AG09309 (cell line): ENCODE measurements around the gene DNAJB4.

Experiments used
- DNase-seq: peaks from one replicate; pipeline ENCODE4 v3.0.0-alpha.2; 2010; ENCODE audit warnings: low read depth
- H3K4me3 ChIP-seq: 2 replicates; pipeline ENCODE4 v1.5.1; 2011; ENCODE audit warnings: mild to moderate bottlenecking, low read depth, low read length, moderate library complexity; ENCODE audit not compliant: control insufficient read depth
- CTCF ChIP-seq: IDR thresholded peaks from 2 replicates; pipeline ENCODE4 v1.5.1; 2011; ENCODE audit warnings: mild to moderate bottlenecking, low read depth, low read length, inconsistent platforms; ENCODE audit not compliant: insufficient read depth, control insufficient read depth; ENCODE audit errors: missing control alignments

DNAJB4 gene

GRCh38 chr1:78032996-78033796 lies 28.5 kb downstream of the DNAJB4 start:
- DNase-seq = no peak
- H3K4me3 ChIP-seq = no peak overlapping the region
- TF ChIP-seq CTCF = no peak

GRCh38 chr1:78033797-78034172 lies 29.0 kb downstream of the DNAJB4 start:
- no peak for TF ChIP-seq CTCF
- H3K4me3 ChIP-seq = no peak overlapping the region
- DNase-seq = no peak

DNA sequence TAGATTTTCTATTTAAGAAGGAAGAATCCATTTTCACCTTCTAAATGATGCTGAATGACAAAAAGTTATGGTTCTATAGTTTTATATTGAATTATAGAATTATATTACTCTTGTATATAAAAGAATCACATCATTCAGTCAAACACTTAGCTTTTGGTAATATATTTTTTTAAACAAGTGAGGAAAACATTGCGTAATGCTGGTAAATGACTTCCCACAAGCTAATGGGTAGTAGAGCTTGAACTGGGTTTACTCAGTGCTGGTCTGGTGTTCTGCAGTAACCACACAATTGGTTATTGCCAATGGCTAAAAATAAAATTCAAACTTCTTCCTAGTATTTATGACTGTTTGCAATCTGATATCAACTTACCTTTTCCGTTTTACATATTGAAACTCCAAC lies 30.4 kb downstream of the DNAJB4 start:
- H3K4me3 ChIP-seq = no peak overlapping the region
- DNase-seq = no peak
- no peak for TF ChIP-seq CTCF

GRCh38 chr1:78036450-78036849 lies 31.7 kb downstream of the DNAJB4 start:
- no peak for DNase-seq
- TF ChIP-seq CTCF = no peak
- no peak overlapping the region for H3K4me3 ChIP-seq

- TF ChIP-seq CTCF = no peak
- H3K4me3 ChIP-seq = no peak overlapping the region
- no peak for DNase-seq
Observed at GRCh38 chr1:78038071-78038470, 33.3 kb downstream of the DNAJB4 start.

- no peak for DNase-seq
Observed at GRCh38 chr1:78038491-78038939, 33.8 kb downstream of the DNAJB4 start.

More at GRCh38 chr1:78038491-78038939, 33.8 kb downstream of the DNAJB4 start:
- TF ChIP-seq CTCF = no peak
- no peak overlapping the region for H3K4me3 ChIP-seq
